HG03520 (cell line): ENCODE measurements around the gene ANGPTL1.

Experiments used
- ATAC-seq: cut with Tn5 transposase; IDR thresholded peaks from one replicate; pipeline ENCODE4 v1.9.1; 2021; ENCODE audit warnings: mild to moderate bottlenecking, moderate library complexity; ENCODE audit not compliant: unreplicated experiment

ANGPTL1 gene, protein sequence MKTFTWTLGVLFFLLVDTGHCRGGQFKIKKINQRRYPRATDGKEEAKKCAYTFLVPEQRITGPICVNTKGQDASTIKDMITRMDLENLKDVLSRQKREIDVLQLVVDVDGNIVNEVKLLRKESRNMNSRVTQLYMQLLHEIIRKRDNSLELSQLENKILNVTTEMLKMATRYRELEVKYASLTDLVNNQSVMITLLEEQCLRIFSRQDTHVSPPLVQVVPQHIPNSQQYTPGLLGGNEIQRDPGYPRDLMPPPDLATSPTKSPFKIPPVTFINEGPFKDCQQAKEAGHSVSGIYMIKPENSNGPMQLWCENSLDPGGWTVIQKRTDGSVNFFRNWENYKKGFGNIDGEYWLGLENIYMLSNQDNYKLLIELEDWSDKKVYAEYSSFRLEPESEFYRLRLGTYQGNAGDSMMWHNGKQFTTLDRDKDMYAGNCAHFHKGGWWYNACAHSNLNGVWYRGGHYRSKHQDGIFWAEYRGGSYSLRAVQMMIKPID

DNA sequence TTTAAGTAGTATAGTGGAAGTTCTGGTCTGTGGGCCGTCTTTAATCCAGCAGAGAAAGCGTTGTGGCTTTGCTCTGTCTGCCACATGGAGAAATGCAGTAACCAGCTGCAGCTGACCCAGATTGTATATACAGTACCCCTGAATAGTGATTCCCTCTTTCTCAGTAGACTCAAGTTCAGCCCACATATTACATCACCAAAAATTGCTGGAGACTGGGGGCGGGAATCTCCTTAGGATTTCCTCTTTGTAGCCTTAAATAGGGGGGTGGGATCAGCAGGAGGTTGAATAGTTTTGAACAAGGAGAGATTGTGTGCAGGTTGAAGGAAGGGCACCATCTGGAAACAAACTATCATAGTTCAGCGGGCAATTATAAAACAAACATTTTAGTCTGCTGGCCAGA, at the start of gene ANGPTL1:
Gene ANGPTL1 (minus strand): TSS at position 134 of the 400 bp plus-strand sequence. CDS start 5,301 bp downstream, outside the sequence.
- no peak for ATAC-seq

DNA sequence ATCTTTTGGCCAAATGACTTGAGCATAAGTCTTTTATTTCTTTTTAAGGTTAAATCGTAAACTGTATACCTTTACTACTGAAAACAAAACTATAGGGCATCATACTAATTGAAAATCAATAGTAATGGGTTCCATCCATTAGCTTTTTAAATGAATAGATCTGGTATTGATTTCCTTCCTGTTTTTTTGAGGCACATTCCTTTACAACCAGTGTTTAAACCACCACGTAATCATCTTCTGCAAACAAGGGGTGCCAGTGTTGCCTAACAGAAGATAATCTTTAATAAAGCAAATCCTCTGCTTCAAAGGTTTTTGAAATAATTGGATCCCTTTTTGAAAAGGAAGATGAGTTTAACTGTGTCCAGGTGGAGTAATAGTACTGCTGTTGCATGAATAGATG, 48.7 kb upstream of the ANGPTL1 start:
- no peak for ATAC-seq

DNA sequence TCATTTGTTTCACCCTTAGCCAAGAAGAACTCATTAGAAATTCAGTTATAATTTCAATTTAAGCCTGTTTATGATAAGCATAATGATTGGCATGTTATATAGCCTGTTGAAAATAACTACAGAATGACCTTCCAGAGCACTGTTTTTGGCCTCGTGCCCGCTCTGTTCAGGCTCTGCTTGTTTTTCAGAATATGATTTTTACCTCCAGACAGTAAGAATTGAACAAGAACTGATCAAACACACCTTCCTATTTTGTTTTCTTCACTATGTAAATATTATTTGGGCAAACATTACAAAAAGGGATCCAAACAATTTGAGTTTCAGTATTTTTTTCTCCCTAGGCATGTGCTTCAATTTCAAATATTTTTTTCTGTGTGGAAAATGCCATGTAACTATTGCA, 48.1 kb upstream of the ANGPTL1 start:
- no peak for ATAC-seq

DNA sequence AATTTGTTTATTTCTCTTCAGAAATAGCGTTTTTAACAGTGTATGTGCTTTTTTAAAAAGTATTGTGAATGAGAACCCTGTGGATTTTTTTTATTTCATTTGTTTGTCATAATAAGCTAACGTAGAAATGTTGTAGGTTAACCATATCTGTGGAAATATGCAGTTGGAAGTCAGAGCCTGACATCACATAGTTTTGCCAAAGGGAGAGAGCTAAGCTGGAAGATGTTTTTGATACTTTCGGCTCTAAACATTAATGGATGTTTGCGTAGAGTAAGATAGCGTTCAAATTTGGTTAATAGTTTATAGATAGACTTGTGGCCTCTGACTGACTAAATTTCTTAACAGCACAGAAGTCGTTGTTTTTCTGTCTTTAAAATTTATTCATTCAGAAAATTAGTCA, 47.4 kb upstream of the ANGPTL1 start:
- ATAC-seq: no peak

DNA sequence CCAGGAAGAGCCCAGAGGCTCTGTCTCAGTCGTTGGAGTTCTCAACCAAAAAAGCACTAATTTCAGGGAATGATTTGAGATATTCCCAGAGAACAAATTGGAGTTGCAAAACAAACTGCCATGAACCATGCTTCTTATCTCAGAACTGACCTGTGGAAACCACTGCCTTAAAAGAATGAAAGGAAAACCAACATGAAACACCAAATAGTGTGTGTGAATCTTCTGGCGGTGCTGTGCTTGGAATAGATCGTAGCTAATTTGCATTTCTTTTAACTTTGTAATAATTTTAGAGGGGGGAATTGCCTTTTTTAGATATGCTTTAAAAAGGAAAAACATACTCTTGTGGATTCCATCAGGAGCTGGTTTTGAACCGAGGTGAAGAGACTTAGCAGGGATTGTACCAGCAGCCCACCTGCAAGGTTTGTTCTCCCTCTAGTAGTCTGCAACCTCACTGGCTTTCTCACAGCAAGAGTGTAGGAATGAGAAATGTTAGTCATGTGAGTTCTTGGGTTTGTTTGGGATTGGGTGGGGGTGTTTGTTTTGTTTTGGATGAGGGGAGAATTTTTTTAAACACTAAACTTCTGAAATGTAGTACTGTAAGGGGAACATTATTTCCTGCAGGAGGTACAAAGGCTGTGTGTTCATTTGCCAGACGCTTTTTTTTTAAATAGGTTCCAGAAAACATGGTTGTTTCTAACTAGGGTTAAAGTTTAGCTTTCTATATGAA, 45.7 kb upstream of the ANGPTL1 start:
- ATAC-seq: no peak

DNA sequence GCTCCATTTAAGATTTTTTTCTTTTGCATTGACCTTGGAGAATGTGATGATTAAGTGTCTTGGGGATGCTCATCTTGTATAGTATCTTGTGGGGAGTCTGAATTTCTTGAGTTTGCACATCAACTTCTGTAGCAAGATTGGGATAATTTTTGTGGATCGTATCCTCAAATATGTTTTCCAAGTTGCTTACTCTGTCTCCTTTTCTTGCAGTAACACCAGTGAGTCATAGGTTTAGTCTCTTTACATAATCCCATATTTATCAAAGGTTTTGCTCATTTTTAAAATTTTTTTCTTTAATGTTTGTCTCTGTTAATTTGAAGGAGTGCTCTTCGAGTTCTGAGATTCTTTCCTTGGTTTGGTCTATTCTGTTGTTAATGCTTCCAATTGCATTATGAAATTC, 41.7 kb upstream of the ANGPTL1 start:
- no peak for ATAC-seq

DNA sequence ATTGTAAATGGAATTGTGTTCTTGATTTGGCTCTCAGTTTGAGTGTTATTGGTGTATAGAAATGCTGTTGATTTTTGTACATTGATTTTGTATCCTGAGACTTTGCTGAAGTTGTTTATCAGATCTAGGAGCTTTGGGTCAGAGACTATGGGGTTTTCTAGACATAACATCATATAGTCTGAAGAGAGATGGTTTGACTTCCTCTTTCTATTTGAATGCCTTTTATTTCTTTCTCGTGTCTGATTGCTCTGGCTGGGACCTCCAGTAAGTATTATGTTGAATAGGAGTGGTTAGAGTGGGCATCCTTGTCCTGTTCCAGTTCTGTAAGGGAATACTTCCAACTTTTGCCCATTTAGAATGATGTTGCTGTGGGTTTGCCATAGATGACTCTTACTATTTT, 39.1 kb upstream of the ANGPTL1 start:
- ATAC-seq: no peak

DNA sequence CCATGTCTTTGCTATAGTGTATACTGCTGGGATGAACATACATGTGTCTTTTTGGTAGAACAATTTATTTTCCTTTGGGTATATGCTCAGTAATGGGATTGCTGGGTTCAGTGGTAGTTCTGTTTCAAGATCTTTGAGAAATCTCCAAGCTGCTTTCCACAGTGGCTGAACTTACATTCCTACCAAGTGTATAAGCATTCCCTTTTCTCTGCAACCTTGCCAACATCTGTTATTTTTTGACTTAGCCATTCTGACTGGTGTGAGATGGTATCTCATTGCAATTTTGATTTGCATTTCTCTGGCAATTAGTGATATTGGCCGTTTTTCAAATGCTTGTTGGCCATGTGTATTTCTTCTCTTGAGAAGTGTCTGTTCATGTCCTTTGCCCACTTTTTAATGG, 37.5 kb upstream of the ANGPTL1 start:
- no peak for ATAC-seq

DNA sequence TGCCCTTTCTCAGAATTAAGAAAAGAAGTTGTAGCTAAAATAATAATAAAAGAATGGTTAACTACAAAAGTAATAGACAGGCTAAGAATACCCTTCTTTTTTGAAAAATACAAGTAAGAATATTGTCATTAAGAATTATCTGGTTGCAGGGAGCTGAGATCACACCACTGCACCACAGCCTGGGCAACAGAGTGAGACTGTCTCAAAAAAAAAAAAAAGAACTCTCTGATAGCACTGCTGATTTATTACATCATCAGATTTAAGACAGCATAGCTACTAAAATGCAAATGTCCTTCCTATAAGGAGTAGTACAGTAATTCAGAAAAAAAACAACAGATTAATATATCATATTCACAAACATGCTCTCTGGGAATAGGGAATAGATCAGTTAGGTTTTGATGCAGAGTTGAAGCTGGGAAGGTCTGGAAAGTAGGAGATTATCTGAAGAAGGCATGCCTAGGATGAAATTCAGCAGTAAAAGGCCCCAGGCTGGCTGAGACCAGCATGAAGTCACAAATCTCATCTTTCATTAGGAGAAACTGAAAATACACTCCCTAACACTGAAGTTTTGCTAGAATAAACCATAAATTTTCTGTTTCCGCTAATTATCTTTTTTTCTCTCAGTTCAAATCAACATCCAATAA, 30.7 kb upstream of the ANGPTL1 start:
- no peak for ATAC-seq

DNA sequence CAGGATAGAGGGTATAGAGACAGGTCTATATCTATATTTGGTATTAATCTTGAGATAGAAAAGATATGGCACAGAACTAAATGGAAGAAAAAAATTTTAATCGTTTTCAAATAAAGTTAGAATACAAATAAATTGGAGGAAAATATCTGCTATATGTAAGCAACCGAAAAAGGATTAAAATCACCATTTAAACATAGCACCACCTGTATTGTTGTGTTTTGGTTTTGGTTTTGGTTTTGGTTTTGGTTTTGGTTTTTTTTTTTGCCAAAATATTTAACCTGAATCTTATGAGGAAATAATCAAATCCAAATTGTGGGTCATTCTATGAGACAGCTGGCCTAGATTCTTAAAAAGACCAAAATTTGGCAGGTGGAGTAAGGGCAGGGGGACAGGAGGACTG, 28.5 kb upstream of the ANGPTL1 start:
- ATAC-seq: no peak

DNA sequence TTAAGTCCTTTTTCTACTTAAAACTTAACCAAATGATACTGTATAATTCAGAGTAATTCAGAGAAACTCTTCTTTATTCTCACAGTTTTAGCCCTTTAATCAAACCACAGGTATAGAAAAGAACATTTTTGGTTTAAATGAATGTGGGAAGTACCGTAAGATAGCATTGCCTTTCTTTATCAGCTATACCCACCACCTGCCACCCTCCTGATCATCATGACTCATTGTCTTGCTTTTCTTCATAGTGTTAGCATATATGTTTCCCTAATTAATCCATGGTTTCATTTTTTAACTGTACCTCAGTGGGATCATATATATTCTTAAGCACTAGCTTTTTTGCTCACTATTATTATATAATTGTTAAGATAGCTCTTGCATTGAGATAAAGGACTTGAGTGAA, 27.5 kb upstream of the ANGPTL1 start:
- ATAC-seq: no peak

DNA sequence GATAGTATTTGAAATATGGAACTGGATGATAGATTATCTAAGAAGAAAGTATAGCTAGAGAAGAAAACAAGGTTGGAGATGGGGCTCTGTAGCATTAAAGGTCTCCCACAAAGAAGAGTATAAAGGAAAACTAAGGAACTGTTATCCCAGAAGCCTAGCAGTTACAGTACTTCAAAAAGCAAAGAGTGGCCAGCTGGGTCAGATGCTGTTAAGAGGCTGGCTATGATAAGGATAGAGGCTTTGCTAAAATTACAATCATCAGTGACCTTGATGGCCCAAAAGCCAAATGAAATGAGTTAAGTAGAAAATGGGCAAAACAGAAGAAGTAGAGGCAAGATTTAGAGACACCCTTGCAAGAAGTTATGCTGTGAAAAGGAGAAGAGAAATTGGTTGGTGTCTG, 25.1 kb upstream of the ANGPTL1 start:
- ATAC-seq: no peak

DNA sequence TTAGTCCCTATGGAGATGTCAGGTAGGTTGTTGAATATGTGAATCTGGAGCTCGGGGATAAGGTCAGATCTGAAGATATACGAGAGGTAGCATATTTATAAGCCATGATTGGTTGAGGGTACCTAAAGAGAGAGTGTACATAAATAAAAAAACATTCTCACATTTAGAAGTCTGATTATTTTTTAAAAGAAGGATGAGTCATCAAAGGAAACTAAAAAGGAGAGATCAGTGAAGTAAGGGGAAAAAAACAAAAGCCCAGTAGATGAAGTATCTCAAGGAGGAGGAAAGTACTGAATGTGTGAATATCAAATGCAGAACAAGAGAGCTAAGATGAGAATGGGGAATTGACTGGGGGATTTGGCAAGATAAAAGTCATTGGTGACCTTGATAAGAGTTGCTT, 15.7 kb upstream of the ANGPTL1 start:
- no peak for ATAC-seq

DNA sequence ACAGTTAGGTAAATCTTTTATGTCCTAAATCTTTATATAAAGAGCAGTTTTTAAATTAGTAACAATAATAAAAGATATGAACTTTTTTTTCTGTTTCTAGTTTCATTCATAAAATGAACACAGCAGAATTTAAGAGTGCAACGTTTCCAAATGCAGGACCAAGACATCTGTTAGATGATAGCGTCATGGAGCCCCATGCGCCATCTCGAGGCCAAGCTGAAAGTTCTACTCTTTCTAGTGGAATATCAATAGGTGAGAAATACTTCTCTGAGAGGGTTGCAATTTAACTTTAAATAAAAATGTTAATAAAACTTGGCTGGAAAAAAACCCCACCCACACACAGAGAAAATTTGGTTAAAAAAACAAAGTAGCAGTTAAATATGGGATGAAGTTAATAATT, 15.0 kb upstream of the ANGPTL1 start:
- no peak for ATAC-seq

DNA sequence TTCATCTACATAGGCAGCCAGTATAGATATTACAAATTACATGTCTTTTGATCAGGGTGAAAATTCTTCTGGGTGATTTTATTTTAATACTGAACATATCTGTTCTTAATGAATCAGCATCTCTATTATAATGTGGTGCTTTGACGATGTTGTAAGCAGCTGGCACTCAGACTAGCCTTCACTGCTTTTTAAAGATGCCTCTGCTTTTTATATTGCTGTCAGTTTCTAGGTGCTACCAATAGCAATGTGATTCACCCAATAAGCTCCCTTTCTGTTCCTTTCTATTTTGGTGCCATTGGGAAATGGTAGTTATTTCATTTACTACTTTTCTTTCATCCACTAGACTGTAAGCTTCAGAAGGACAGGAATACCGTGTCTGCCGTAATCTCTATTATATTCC, 11.1 kb upstream of the ANGPTL1 start:
- no peak for ATAC-seq

DNA sequence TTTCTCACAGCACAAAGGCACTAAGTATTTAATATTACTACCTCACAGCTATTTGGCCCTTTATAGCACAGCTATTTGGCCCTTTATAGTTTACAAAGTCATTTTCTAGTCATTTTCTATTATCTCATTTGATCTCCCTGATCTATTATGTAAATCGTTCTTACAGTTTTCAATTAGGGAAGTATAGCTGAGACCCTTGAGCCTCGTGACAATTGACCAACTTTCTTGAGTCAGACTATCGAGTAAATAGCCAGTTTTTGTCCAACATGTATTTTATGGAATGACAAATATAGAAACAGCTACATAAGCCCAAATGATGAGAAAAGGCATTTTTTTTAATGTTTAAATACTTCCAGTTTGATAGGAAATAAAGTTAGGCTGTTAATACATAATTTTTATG, 7.0 kb upstream of the ANGPTL1 start:
- ATAC-seq: no peak

DNA sequence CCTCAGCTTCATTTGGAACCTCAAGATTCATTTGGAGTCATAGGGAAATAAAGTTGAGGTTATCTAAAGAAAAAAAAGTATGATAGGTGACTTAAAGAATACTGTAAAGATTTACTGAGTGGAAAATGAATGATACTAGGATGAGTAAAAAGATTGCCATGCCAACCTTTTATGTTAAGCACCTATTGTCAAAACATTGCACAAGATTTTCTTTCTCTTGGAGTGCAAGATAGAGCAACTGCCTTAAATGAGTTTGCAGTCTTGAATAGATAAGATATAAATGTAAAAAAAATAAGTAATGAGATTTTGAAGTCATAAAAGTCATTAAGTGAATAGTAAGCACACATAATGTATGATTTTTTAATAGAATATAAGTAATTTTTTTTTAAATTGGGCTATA, 5.1 kb upstream of the ANGPTL1 start:
- no peak for ATAC-seq

DNA sequence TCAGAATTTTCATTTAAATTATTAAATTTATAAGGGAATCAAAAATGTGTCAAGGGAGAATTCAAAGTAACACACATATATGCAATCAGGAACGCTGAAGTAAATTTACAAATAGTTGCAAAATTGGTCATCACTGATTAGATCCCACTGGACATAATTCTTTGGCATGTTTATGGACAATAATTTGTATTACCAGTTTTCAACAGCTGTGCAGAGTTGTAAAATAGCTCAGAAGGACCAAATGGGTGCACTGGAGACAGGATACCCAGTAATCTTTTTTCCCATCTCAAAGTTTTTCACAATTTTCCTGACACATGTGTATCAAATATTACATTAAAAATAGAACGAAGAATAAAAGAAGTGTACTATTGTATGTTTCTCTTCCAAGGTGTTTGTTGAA, 4.1 kb upstream of the ANGPTL1 start:
- ATAC-seq: no peak

DNA sequence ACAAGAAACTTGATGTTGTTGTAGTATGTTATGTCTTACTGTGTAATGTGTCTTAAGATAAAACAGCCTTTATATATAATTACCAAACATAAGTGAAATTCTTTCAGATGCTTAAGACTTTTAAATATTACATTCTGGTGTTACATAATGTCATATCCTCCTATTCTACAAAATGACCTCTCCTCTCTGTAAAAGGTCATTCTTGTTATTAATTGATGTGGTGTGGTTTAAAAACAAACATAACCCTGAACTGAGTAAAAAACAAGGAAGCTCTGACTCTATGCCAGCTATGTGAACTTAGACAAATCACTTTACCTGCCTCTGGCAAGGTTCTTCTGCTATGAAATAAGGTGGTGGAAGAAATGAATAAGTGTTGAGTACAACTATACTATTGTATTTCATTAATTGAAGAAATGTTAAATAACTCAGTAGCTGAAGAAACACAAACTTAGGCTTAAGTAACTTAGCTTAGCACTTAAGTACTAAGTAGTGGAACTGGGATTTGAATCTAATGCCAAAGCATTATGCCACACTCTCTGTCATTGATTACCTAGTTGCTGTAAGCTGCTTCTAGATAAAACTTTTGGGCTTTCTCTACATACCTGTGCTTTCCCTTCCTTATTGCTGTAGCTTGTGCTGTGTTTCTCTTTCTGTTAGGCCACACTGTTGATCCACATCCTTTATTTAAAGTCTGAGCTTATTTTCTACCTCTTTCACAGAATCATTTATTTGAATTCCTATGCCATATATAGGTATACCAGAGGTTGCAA, 859 bp upstream of the ANGPTL1 start:
- no peak for ATAC-seq

DNA sequence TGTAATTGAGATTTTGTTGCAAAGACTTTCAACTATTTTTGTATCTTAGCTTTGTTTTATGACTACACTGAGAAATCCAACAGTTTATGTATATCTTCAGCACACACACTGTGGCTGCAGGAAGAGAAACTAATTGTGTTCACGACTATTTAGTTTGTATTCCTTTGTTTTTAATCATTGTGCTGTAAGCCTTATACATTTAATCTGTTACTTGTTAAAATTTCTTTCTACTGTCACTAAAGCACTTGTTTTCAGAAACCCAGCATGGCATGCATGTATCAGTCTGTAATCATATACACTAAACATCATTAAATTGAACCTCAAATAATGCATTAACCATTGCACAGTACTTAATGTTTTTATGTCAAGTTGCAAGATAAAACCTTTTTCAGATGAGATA, 656 bp downstream of the ANGPTL1 start:
- ATAC-seq: no peak

DNA sequence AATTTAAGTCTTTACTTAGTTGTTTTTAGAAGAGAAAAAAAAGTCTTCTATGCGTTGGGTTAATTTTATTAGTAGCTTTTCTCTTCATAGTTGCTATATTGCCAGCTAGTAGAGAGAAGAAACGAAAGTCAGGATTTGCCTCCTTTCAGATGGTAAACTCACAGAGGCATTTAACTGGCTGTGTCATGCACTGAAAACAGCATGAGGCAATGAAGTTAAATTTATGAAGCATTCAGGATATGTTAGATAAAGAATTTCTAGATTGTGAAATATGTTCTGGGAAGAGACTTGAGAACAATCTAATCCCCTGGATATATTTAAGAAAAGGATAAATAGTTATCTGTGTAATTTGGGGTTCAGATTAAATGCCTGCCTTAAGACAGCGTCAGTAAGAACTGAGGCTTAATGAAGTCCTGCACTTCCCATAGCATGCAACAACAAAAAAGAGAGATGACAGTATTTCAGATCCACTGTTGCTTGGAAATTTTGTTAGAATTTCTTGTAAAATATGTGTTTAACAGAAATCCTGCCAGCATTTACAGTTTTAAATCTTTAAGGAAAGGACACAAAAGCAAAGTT, 1.7 kb downstream of the ANGPTL1 start:
- ATAC-seq: no peak
